H9 (cell line): ENCODE data around the gene FAM193A. TPM values are rescaled to one million over a fixed set of nuclear protein-coding genes. Genes with fewer than 3 reads are reported as not detected.

ENCODE experiments used
- DNase-seq: peaks from one replicate; pipeline ENCODE4 v3.0.0-alpha.2; 2017
- H2AFZ ChIP-seq: one replicate; pipeline ENCODE4 v1.6.1; 2013; ENCODE audit warnings: mild to moderate bottlenecking, low read length, control low read depth, moderate library complexity
- H2AK5ac ChIP-seq: 2 replicates; pipeline ENCODE4 v1.6.1; 2013; ENCODE audit warnings: low read length, control low read depth, mixed read lengths; ENCODE audit not compliant: insufficient read length
- H2BK120ac ChIP-seq: one replicate; pipeline ENCODE4 v1.6.1; 2013; ENCODE audit warnings: low read depth, mild to moderate bottlenecking, low read length, control low read depth, inconsistent platforms; ENCODE audit not compliant: poor library complexity, severe bottlenecking
- H2BK12ac ChIP-seq: 2 replicates; pipeline ENCODE4 v1.6.1; 2013; ENCODE audit warnings: low read length, control low read depth, mixed read lengths, low read depth; ENCODE audit not compliant: insufficient read length
- H2BK15ac ChIP-seq: 2 replicates; pipeline ENCODE4 v1.6.1; 2013; ENCODE audit warnings: low read depth, low read length, control low read depth
- H2BK20ac ChIP-seq: one replicate; pipeline ENCODE4 v1.6.1; 2013; ENCODE audit warnings: low read depth, mild to moderate bottlenecking, low read length, control low read depth, inconsistent platforms; ENCODE audit not compliant: poor library complexity, severe bottlenecking
- H2BK5ac ChIP-seq: 2 replicates; pipeline ENCODE4 v1.6.1; 2013; ENCODE audit warnings: low read length, control low read depth, mixed read lengths; ENCODE audit not compliant: insufficient read length
- H3K14ac ChIP-seq: 2 replicates; pipeline ENCODE4 v1.6.1; 2013; ENCODE audit warnings: low read length, control low read depth; ENCODE audit not compliant: insufficient read depth
- H3K18ac ChIP-seq: 2 replicates; pipeline ENCODE4 v1.6.1; 2013; ENCODE audit warnings: low read depth, mild to moderate bottlenecking, mixed read lengths, low read length, control low read depth; ENCODE audit not compliant: insufficient read length
- H3K23ac ChIP-seq: 2 replicates; pipeline ENCODE4 v1.6.1; 2013; ENCODE audit warnings: low read length, control low read depth, mixed read lengths, low read depth; ENCODE audit not compliant: insufficient read length
- H3K23me2 ChIP-seq: 2 replicates; pipeline ENCODE4 v1.6.1; 2013; ENCODE audit warnings: low read depth, mild to moderate bottlenecking, mixed read lengths, low read length, control low read depth; ENCODE audit not compliant: insufficient read length, poor library complexity, severe bottlenecking
- H3K27ac ChIP-seq: 2 replicates; pipeline ENCODE4 v1.5.1; 2013; ENCODE audit warnings: low read length, control low read depth, mixed read lengths, low read depth; ENCODE audit not compliant: insufficient read length
- H3K27me3 ChIP-seq: 2 replicates; pipeline ENCODE4 v1.6.1; 2013; ENCODE audit warnings: low read length, control low read depth, inconsistent platforms; ENCODE audit not compliant: insufficient read depth
- H3K4ac ChIP-seq: 2 replicates; pipeline ENCODE4 v1.6.1; 2013; ENCODE audit warnings: low read depth, mild to moderate bottlenecking, control low read depth, inconsistent platforms, low read length, moderate library complexity
- H3K4me1 ChIP-seq: 2 replicates; pipeline ENCODE4 v1.6.1; 2013; ENCODE audit warnings: low read length, control low read depth, inconsistent platforms; ENCODE audit not compliant: insufficient read depth
- H3K4me2 ChIP-seq: 2 replicates; pipeline ENCODE4 v1.6.1; 2013; ENCODE audit warnings: low read length, control low read depth, mixed read lengths; ENCODE audit not compliant: insufficient read length, insufficient read depth
- H3K56ac ChIP-seq: 2 replicates; pipeline ENCODE4 v1.6.1; 2013; ENCODE audit warnings: low read depth, mild to moderate bottlenecking, mixed read lengths, low read length, control low read depth; ENCODE audit not compliant: insufficient read length
- H3K79me1 ChIP-seq: 2 replicates; pipeline ENCODE4 v1.6.1; 2013; ENCODE audit warnings: low read depth, mild to moderate bottlenecking, moderate library complexity, low read length, control low read depth, inconsistent platforms; ENCODE audit not compliant: insufficient read depth, poor library complexity, severe bottlenecking
- H3K79me2 ChIP-seq: 2 replicates; pipeline ENCODE4 v1.6.1; 2013; ENCODE audit warnings: low read length, control low read depth, inconsistent platforms; ENCODE audit not compliant: insufficient read depth
- H3K9ac ChIP-seq: 2 replicates; pipeline ENCODE4 v1.6.1; 2013; ENCODE audit warnings: low read length, control low read depth, mixed read lengths; ENCODE audit not compliant: insufficient read length; ENCODE audit errors: extremely low read depth
- H3K9me3 ChIP-seq: one replicate; pipeline ENCODE4 v1.6.1; 2013; ENCODE audit warnings: low read depth, low read length, inconsistent platforms; ENCODE audit not compliant: control insufficient read depth
- H3T11ph ChIP-seq: one replicate; pipeline ENCODE4 v1.6.1; 2013; ENCODE audit warnings: mild to moderate bottlenecking, low read length, control low read depth, inconsistent platforms
- H4K20me1 ChIP-seq: one replicate; pipeline ENCODE4 v1.6.1; 2013; ENCODE audit not compliant: control insufficient read depth, insufficient read length, insufficient read depth
- H4K5ac ChIP-seq: 2 replicates; pipeline ENCODE4 v1.6.1; 2013; ENCODE audit warnings: low read depth, mild to moderate bottlenecking, mixed read lengths, low read length, control low read depth; ENCODE audit not compliant: insufficient read length
- H4K8ac ChIP-seq: replicated peaks from 2 replicates; pipeline ENCODE4 v1.6.1; 2013; ENCODE audit warnings: low read length, control low read depth, mixed read lengths, low read depth; ENCODE audit not compliant: insufficient read length
- H4K91ac ChIP-seq: 2 replicates; pipeline ENCODE4 v1.6.1; 2013; ENCODE audit warnings: low read depth, mild to moderate bottlenecking, moderate library complexity, mixed read lengths, low read length, control low read depth; ENCODE audit not compliant: insufficient read length
- H3K27ac Mint-ChIP-seq, 3 experiments: 2 replicates in 2 of 3; 3 replicates in 1 of 3; pipeline ENCODE4 v1.8.0; 2020 to 2021; ENCODE audit warnings: mixed read lengths in 3 of 3, mild to moderate bottlenecking in 1 of 3, moderate library complexity in 1 of 3
- H3K27me3 Mint-ChIP-seq: 2 replicates; pipeline ENCODE4 v1.8.0; 2021; ENCODE audit warnings: low read depth, mild to moderate bottlenecking, moderate library complexity, mixed read lengths
- H3K36me3 Mint-ChIP-seq, 3 experiments: 2 replicates in 2 of 3; 3 replicates in 1 of 3; pipeline ENCODE4 v1.8.0; 2020 to 2021; ENCODE audit warnings: low read depth in 3 of 3, mixed read lengths in 3 of 3; ENCODE audit not compliant: insufficient read depth in 1 of 3
- H3K4me1 Mint-ChIP-seq, 2 experiments: 2 replicates each; pipeline ENCODE4 v1.8.0; 2020; ENCODE audit warnings: mixed read lengths in 2 of 2
- H3K4me3 Mint-ChIP-seq, 2 experiments: 2 replicates in 1 of 2; 3 replicates in 1 of 2; pipeline ENCODE4 v1.8.0; 2020 to 2021; ENCODE audit warnings: mild to moderate bottlenecking in 2 of 2, mixed read lengths in 2 of 2, moderate library complexity in 1 of 2
- H3K9me3 Mint-ChIP-seq, 2 experiments: 2 replicates in 1 of 2; 3 replicates in 1 of 2; pipeline ENCODE4 v1.8.0; 2020; ENCODE audit warnings: mild to moderate bottlenecking in 2 of 2, mixed read lengths in 2 of 2, moderate library complexity in 1 of 2
- WGBS: extraction: QIAGEN DNeasy Blood & Tissue Kit; methylation state at CpG from one replicate; pipeline ENCODE4 v1.1.7; 2013; ENCODE audit warnings: missing lambda C conversion rate, low lambda C conversion rate, mixed read lengths; ENCODE audit not compliant: insufficient read length; ENCODE audit errors: extremely low coverage; 5-methylcytosine and 5-hydroxymethylcytosine counted together
- total RNA-seq: library from RNA; stranded (reverse); gene quantifications from 2 replicates; pipeline ENCODE4 v1.2.1, GENCODE V29; 2021
- TF ChIP-seq, protein P1 (sequence below): fragments of 200-600 bp; sonication (generic); conservative IDR thresholded peaks from 3 replicates; pipeline ENCODE4 v1.8.0; 2021; ENCODE audit warnings: antibody characterized with exemption, mild to moderate bottlenecking

FAM193A gene
- total RNA-seq, 1 experiment from 2014 or later, result 36.9 TPM

DNA sequence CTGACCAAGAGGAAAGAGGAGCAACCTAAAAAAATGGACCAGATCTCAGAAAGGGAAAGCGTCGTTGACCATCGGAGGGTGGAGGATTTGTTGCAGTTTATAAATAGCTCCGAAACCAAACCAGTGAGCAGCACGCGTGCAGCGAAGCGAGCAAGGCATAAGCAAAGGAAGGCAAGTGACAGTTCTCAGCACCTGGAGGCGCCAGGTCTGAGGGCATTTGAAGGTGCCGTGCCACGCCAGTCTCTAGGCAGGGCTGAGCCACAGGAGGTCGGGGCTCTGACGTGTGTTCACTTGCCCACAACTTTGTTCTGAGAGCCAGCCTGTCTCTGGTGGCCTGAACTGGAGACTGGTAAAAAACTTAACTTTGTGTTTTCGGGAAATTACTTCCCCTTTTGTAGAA lies 160.0 kb downstream of the FAM193A start:
- no peak overlapping the region for H2BK15ac ChIP-seq
- 0 out of 7 replicates have a peak overlapping the region, but pooled peaks of 1 of the 3 experiments have one; percentile 79 for H3K27ac Mint-ChIP-seq

More for the DNA sequence above, 160.0 kb downstream of the FAM193A start:
- no peak overlapping the region for H3K18ac ChIP-seq
- H3K23ac ChIP-seq, result no peak overlapping the region
- Mint-ChIP-seq H3K4me3 (no peak overlapping the region), H3K9me3 (no peaks in the 10 kb centered on the region), H3K4me1 (no peaks in the 10 kb centered on the region), H3K36me3 (peaks cover 42 to 94% (median 83%) of the 10 kb centered on the region in 3 experiments), H3K27me3 (no peaks in the 10 kb centered on the region)
- no peaks in the 10 kb centered on the region for H3K9me3 ChIP-seq
- H2AK5ac ChIP-seq, result no peak overlapping the region
- H3K14ac ChIP-seq, result no peak overlapping the region
- no peak overlapping the region for H3K4ac ChIP-seq
- no peak overlapping the region for H4K91ac ChIP-seq
- no peak overlapping the region for H3K56ac ChIP-seq
- H4K8ac ChIP-seq, result no peak overlapping the region
- H2AFZ ChIP-seq, result no peak overlapping the region
- no peak overlapping the region for H3T11ph ChIP-seq
- H3K27me3 ChIP-seq, result no peaks in the 10 kb centered on the region
- H3K4me2 ChIP-seq, result no peak overlapping the region
- TF ChIP-seq, protein P1, sequence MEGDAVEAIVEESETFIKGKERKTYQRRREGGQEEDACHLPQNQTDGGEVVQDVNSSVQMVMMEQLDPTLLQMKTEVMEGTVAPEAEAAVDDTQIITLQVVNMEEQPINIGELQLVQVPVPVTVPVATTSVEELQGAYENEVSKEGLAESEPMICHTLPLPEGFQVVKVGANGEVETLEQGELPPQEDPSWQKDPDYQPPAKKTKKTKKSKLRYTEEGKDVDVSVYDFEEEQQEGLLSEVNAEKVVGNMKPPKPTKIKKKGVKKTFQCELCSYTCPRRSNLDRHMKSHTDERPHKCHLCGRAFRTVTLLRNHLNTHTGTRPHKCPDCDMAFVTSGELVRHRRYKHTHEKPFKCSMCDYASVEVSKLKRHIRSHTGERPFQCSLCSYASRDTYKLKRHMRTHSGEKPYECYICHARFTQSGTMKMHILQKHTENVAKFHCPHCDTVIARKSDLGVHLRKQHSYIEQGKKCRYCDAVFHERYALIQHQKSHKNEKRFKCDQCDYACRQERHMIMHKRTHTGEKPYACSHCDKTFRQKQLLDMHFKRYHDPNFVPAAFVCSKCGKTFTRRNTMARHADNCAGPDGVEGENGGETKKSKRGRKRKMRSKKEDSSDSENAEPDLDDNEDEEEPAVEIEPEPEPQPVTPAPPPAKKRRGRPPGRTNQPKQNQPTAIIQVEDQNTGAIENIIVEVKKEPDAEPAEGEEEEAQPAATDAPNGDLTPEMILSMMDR, result no peak
- H3K27ac ChIP-seq, result no peak overlapping the region
- no peaks in the 10 kb centered on the region for H4K20me1 ChIP-seq
- no peak overlapping the region for H3K9ac ChIP-seq
- H2BK5ac ChIP-seq, result peak overlapping the region; percentile 42
- no peak overlapping the region for H2BK120ac ChIP-seq
- H3K23me2 ChIP-seq, result no peaks in the 10 kb centered on the region
- H3K4me1 ChIP-seq, result no peaks in the 10 kb centered on the region
- H3K79me2 ChIP-seq, result no peaks in the 10 kb centered on the region
- DNase-seq, result no peak
- no CpG with 5 or more reads among the region's 14 CpGs for WGBS
- no peak overlapping the region for H4K5ac ChIP-seq
- no peaks in the 10 kb centered on the region for H3K79me1 ChIP-seq
- H2BK20ac ChIP-seq, result no peak overlapping the region
- no peak overlapping the region for H2BK12ac ChIP-seq
